Stimulated activated CD4-positive, alpha-beta T cell treated with anti-CD3 and anti-CD28 coated beads, Interleukin-4, amount 100 ng/mL, for 4 hours (primary cell): ENCODE data around the gene MAP2K4.
"Not testable (repeated sequence)": the region's sequence is repeated elsewhere in the genome, so short reads cannot be mapped to it uniquely, and the experiment has no call there.

ENCODE experiments used
- DNase-seq, 2 experiments: peaks; one replicate each; pipeline ENCODE4 v3.0.0-alpha.2; 2020

The MAP2K4 gene

DNA sequence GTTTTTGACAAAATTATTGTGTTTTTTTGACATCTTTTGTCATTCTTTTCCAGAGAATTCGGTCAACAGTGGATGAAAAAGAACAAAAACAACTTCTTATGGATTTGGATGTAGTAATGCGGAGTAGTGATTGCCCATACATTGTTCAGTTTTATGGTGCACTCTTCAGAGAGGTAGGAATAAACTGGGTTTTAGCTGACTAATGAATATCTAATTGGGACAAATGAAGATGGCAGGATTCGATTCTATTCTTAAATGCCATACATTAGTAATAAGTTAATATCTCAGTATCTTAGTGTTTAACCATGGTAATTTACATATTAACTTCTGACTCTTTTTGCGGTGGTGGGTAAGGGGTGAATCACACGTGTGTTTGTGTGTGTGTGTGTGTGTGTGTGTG is 74.8 kb downstream of the MAP2K4 start:
- DNase-seq, result no peak

DNA sequence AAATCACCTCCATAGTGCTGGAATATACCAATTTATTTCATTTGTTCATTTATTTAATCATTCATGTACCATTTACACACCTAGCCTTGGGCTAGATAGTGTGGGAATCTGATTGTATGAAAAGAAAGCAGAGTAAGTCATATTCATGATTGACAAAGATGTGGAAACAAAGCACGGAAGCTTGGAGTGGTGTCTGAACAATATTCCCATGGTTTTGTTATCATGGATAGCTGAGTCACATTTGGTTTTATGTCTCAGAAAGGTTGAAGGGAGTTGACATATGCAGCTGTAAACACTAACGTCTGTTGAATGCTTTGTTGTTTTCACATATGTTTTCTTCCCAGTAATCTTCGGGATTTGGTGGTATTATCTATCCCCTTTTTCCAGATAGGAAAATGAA is 76.6 kb downstream of the MAP2K4 start:
- no peak for DNase-seq

DNA sequence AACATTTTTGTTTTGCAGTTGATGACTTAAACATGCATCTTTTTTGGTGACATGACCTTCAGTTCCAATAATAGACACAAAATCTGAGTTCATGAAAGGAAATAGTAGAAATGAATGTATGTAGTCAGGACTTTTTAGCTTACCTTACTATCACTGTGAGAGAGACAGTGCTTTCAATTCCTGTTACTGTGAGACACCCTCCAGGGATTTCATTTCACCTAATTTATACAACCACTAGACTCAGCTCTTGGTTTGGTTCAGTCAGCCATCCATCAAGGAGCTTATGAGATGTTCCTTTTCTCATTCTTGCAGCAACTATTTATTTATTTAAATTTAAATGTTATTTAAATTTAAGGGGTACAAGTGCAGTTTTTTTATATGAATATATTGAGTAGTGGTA is 77.9 kb downstream of the MAP2K4 start:
- no peak for DNase-seq

DNA sequence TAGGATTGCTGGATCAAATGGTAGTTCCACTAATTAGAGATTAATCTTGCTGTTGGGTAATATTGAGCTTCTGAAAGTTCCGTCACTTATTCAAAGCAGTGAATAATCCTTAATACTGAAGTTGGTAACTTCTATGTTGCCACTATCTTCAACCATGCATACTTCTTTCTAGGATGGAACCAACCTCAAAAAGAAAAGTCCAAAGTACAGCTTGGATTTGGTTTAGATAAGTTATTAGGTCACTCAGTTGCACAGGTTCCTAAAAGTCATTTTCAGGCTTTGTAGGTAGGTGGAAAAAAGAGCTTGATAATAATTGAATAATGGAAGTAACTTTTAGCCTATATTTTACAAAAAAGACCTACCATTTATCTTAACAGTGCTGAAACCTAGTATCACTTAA is 78.7 kb downstream of the MAP2K4 start:
- DNase-seq, result no peak

DNA sequence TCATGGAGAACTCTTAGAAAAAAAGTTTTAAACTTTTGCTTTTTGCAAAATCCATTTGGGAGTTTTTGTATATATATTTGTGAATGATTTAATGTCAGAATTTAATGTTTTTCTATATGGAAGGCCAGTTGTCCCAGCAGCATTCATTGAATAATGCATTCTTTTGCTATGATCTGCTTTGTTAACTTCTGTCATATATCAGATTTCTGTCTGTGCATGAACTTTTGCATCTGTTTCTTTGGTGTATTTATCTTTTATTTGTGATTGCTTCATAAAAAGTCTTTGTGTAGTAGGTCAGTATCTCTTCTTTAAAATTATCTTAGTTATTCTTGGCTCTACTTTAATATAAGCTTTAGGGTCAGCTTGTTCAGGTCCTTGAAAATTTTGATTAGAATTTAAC is 84.2 kb downstream of the MAP2K4 start:
- DNase-seq, result no peak

DNA sequence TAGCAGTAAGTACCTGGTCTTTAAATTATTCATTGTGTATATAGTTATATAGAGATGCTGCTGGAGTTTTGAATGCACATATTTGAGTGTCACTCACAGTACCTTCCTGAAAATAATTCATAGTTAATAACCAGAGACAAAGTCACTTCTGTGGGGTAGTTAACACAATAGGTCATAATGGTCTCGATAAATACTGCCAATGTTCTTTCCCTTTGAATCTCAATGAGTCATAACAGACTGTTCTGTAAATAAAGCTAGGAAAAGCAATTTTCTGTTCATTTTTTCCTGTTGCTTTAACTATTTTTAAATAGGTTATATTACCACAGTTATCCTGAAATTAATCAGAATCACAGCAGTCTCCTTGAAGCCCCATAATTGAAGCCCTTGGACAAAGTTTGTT is 87.2 kb downstream of the MAP2K4 start:
- DNase-seq, result no peak

DNA sequence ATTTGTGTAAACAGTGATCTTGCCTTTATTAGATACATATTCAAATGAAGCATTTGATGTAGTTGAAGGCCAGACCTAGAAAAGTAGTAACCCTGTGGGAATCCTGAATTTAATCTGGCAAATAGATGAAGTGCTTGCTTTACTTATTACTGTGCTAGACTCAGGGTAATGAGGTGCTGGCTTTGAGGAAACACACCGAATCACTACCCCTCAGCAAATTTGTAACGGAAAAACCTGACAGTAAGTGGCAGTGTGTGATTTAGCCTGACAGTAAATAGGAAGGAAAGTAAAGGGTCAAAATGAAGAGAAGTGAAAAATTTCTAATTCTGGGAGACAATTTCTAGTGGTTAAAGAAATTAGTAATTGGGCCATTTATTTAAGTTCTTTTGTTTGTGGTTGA is 90.2 kb downstream of the MAP2K4 start:
- DNase-seq, result no peak

DNA sequence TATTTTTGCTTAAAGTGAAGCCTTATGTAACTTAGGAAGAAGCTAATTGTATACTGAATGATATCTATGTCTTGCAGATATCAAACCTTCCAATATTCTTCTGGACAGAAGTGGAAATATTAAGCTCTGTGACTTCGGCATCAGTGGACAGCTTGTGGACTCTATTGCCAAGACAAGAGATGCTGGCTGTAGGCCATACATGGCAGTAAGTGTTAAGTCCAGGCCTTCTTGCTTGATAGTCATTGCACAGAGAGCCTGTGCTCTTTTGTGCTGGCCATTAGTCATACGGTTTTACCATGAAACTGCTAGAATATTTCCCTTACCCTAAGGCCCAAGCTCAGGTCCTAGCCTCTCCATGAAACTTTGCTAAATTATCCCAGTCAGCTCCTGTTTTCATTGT is 92.5 kb downstream of the MAP2K4 start:
- no peak for DNase-seq

DNA sequence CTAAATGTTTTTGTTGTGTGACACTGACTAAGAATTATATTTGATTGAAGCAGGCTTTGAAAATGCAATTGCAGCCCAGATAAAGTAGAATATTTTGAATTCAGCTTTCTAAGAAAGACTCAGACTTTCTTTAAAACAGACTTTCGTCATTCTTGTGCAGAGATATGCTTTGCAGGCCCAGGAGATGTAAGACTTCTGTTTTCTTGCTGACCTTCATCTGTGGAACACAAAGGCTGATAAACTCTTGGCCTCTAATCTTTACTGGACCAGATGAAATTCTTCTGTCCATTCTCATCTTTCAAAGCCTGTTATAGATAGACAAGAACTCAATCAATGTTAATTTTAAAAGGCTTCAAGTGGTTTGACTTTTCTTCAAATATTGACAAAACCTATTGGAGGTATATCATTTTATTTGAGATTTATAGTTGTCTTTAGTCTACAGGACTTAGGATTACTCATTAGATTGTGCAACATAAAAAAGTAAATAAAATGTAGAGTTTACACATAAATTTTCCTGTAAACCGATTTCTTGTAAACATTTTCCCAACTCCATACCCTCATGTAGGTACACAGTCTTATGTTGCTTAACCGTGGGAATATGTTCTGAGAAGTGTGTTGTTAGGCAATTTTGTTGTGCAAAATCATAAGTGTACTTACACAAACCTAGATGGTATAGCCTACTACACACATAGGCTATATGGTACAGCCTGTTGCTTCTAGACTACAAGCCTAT is 94.2 kb downstream of the MAP2K4 start:
- no peak for DNase-seq

DNA sequence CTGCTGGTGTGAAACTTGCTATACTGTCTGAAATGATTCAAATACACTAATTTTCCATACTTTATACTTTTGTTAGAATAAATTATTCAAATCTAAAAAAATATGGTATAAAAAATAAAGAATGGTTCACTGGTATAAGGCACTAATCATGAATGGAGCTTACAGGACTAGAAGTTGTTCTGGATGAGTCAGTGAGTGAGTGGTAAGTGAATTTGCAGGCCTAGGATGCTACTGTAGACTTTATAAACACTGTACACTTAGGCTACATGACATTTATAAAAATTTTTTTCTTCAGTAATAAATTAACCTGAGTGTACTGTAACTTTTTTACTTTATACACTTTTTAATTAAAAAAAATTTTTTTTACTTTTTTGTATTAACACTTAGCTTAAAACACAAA is 95.5 kb downstream of the MAP2K4 start:
- DNase-seq, result no peak

DNA sequence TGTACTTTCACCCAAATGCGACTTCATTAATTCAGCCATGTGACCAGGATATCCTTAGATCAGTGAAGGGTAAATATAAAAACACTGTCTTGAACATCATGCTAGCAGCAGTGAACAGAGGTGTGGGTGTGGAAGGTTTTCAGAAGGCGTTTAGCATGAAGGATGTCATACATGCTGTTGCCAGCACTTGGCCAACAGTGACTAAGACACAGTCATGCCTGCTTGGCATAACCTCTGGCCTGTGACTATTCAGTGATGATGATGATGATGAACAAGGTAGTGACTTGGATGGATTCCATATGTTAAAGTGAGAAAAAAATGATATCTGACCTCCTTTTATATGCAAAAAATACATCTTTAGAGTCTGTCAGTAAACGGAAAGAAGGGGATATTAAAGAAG is 97.9 kb downstream of the MAP2K4 start:
- no peak for DNase-seq

DNA sequence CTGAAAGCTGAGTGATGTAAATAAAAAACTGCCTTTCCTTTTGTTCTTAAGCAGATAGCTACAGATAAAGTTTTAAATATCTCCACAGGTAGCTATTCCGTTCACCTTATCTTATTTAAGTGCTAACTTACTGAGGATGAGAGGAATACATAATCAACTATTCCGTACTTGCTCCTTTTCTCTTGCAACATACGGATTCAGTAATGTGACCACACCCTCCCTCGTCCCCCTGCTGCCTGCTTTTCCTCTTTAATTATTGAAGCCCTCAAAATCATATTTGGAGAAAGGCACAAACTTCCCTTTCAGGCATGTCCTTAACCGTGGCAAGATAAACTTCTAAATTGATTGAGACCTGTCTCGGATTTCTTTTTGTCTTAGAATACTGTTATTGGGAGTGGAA is 101.4 kb downstream of the MAP2K4 start:
- no peak for DNase-seq

DNA sequence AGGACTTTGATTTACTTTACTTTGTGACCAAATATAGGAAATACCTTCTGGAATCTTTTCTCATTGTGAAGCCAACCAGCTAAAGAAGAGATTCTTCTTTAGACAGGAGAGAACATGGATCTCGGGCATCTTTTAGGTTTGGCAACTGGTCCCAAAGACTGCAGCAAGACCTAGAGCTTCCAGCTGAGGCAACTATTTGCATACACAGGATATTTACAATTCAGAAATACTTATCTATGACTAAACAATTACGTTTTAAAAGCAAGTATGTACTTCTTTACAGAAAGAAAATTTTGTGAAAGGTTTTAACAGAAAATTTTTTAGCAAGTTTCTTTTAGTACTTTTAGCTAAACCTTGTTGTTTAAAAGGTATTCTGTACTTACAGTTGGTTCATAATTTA is 106.5 kb downstream of the MAP2K4 start:
- DNase-seq, result no peak

DNA sequence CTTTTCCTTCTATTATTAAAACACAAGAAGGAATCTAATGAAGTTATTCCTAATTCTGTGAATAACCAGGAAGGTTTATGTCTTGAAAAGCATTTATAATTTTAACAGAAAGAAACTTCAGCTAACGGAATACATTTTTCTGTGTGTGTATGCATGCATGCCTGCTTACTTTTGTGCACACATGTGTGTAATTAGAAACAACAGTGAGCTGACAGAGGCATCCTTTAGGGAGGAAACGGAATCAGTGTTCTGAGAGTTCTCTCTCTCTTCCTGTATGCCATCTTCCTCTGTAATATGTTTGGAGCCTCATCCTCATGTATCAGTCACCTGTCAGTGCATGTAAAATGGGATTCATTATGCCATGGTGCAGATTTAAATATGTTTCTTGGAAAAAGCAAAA is 107.0 kb downstream of the MAP2K4 start:
- DNase-seq, result no peak

DNA sequence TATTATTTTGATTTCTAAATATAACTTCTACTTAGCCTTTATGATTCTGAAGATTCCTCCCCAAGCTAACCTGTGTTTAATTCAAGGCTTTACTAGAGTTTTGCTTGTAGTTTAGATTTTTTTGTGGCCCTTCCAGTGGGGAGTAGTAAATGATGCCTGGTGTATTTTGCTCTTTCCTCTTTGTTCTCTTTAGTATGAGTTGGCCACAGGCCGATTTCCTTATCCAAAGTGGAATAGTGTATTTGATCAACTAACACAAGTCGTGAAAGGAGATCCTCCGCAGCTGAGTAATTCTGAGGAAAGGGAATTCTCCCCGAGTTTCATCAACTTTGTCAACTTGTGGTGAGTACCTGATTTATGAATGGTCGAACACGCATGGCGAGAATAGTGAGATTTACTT is 108.3 kb downstream of the MAP2K4 start:
- no peak for DNase-seq

DNA sequence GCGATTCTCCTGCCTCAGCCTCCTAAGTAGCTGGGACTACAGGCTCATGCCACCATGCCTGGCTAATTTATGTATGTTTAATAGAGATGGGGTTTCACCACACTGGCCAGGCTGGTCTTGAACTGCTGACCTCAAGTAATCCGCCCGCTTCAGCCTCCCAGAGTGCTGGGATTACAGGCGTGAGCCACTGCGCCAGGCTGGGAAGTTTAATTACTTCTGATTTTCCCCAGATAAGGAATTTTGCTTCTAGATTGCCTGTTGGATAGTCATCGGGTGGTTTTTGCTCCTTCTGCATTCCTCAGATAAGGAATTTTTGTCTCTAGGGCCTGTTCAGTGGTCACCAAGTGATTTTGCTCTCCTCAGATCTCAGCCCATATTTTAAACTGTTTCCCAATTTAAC is 112.5 kb downstream of the MAP2K4 start:
- DNase-seq, result no peak

DNA sequence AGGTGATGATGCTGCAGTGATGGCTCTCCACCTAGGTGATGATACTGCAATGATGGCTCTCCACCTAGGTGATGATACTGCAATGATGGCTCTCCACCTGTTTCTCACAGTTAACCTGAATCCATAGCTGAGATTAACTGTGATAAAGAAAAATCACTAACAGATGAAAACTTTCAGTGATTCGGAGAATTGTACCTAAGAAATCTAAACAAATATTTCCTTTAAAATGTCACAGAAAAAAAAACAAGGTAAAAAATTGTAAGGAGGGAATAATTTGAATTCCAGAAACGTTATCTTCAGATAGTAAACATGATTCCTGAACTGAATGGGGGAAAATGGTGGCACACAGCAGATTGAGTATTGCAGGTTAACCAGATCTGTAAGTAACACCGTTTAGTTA is 113.4 kb downstream of the MAP2K4 start:
- no peak for DNase-seq

DNA sequence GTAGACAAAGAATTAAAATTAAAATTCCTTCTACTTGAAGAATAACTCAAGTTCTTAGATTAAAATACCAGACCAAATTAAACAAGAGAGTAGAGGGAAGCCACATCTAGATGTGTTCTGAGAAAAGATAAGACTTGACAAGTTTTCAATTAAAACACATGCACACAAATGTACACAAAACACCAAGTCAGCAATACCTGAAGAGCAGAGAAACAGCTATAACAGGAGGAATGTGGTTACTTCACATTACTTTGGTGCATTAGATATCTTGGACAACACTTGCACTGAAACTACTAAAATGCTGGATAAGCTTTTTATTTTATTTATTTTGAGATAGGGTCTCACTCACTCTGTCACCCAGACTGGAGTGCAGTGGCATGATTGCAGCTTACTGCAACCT is 113.9 kb downstream of the MAP2K4 start:
- DNase-seq, result no peak

DNA sequence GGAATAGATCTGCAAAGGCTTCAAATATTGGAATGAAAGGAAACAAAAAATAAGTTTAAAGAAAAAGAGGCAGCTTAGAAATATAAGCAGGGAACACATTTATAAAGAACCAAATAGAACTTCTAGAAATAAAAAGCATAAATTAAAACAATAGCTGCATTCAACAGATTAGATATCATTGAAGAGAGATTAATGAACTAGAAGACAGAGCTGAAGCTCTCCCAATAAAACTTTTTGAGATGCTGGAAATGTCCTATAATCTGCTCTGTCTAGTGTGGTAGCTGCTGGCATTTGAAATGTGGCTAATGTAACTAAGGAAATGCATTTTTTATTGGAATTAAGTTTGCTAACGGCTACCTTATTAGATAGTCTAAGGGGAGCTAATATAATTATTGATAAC is 115.6 kb downstream of the MAP2K4 start:
- no peak for DNase-seq

DNA sequence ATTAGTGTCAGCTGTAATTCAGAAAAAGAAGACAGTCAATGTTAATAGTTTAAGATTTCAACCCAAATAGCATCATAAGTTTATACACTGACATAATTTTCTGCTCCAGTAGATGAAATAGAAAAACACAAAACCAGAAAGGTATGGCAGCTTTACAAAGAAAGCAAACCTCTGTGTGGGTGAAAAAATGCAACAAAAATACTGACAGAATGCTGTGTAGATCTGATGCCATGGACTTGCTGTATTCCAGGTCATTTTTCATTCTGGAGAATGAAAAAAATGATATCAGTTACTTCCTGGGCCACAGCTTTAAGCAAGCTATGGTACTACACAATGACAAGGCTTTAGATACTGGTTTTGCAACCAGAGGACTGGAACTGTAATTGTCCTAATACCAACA is 116.0 kb downstream of the MAP2K4 start:
- no peak for DNase-seq

DNA sequence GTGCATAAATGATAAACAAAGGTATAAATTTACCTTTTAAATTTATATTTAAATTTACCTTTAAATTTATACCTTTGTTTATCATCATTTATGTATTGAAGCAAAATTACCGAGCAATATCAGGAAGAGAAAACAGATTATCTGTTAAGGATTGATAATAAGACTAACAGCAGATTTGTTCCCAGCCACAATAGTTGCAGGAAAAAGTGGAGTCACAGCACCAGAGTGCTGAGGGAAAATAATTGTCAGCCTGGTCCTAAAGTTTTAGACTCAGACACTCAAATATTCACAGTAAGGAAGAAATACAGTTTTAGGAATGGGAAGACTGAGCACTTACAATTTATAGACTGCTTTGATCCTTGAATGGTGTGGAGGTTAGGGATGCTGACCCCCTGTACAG is 117.2 kb downstream of the MAP2K4 start:
- DNase-seq, result no peak

DNA sequence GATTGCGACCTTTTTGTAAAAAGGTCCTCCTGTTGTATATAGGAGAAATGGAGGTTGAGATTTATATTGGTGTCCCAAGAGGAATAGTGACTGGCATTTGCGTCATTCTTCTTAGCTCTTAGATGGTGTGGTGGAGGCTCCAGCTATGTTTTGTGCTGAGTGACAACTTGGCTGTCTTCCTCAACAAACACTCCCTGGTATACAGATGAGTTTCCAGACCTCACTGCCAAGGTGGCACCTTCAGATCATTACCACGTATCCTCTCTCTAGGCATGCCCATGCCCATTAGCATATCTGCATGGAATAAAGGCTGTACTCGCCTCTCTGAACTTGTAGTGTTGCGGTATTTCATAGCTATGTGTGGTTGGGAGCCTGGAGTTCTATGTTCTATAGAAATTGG is 120.0 kb downstream of the MAP2K4 start:
- DNase-seq, result no peak

DNA sequence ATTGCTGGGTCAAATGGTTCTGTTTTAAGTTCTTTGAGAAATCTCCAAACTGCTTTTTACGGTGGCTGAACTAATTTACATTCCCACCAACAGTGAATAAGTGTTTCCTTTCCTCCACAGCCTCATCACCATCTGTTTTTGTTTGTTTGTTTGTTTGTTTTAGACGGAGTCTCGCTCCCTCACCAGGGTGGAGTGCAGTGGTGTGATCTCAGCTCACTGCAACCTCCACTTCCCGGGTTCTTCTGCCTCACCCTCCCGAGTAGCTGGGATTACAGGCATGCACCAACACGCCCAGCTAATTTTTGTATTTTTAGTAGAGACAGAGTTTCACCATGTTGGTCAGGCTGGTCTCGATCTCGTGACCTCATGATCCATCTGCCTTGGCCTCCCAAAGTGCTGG is 141.5 kb downstream of the MAP2K4 start:
- DNase-seq, result not testable (repeated sequence)

DNA sequence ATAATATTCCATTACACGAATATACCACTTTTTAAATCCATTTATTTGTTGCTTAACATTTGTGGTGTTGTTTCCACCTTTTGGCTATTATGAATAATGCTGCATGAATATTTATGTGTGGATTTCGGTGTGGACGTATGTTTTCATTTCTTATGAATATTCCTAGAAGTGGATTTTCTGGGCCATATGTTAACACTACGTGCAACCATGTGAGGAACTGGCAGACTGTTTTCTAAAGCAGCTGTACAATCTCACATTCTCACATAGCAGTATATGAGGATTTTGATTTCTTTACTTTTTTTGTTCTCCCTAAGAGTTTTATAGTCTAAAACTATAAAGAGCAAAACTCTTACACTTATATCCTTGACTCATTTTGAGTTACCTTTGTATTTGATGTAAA is 143.4 kb downstream of the MAP2K4 start:
- DNase-seq, result no peak

DNA sequence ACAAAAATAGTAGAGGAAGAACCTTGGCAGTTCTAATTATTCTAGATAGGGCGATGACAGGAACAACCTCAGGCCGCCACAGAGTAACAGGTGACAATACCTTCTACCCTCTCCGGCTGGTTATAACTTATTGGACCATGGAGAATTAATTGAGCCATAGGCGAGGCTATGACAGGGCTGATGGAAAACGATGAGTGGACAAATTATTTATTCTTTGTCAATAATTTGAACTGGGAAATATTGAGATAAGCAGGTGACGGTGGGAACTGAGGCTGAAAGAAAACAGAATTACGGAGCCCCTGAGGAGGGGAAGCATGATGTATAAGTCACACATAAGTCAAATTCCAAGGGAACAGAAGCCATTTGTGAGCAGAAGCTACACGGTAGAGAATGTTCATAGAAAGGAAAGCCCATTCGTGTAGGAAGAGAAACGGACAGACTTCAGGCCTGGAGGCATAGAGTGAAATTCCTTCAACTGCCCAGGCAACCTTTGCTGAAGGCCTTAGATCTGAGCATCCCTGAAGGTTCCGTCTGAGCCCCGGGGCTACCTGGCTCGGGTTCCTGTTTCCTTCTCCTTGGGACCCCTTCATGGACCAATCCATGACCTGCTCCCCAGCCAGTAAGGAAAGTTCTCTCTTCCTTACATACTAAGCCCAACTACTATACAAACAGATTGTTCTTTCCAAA is 158.1 kb downstream of the MAP2K4 start:
- no peak for DNase-seq
